GM12872 (cell line): Measurements from ENCODE around the gene TM7SF3.

ENCODE experiments used
- CTCF ChIP-seq: IDR thresholded peaks from 3 replicates; pipeline ENCODE4 v1.5.1; 2011; ENCODE audit warnings: low read depth, mild to moderate bottlenecking, low read length, moderate library complexity; ENCODE audit not compliant: insufficient read depth

Gene TM7SF3

DNA sequence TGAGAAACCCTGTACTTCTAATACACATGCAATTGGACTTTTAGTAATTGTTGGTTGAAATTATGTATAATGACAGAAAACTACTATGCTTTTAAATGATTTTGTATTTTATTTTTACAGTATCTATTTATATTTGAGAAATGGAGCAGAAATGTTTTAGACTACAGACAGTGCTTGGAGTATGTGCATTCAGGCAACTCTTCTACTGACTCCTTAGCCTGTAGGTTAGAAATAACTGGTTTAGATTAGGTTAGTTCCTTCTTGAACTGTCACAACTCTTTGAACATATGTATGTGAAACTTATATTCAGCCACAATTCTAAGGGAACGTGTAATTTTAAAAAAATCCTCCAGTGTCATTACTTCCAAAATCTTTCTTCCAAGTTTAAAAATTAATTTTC, 74.2 kb downstream of the TM7SF3 start:
- no peak for TF ChIP-seq CTCF

- no peak for TF ChIP-seq CTCF
These were observed 74.9 kb downstream of the TM7SF3 start for GRCh38 chr12:26939192-26939832.

GRCh38 chr12:26938701-26939062, 75.5 kb downstream of the TM7SF3 start:
- TF ChIP-seq CTCF: no peak

- TF ChIP-seq CTCF: no peak
These were observed 76.1 kb downstream of the TM7SF3 start, which contains the start of the genes FGFR1OP2 and INTS13 for GRCh38 chr12:26937863-26938700. Gene FGFR1OP2, plus strand, starts transcription at chr12:26938470. Its CDS starts 15,689 bp downstream, at chr12:26954159. Gene INTS13, minus strand, starts transcription at chr12:26937981. Its CDS starts 1,178 bp downstream, at chr12:26936803.

DNA sequence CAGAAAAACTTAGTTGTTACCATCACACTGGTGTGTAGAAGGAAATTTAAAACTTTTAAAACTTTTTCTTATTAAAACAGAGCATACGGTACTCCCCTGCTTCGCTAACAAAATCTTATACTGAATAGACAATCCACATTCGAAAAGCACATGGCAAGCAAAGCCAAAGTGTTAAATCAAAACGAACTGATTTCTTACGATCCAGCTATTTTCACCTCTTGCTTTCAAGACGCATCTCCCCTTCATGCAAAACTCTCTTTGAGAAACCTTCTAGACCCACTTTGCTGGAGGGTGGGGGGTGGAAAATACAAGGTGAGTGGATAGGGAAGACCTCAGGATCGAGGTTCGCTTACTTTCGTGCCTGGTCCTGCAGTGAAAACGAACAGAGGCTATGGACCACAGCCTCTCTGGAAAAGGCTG, 76.7 kb downstream of the TM7SF3 start:
- TF ChIP-seq CTCF: no peak

- TF ChIP-seq CTCF: no peak
These were observed 77.4 kb downstream of the TM7SF3 start for GRCh38 chr12:26936559-26937442.
